GM18951 (cell line): ENCODE measurements around the gene C12orf75.
A peak's percentile ranks its signal among the peaks of the same experiment; 100 is the strongest.

Experiments
- POLR2A ChIP-seq: IDR thresholded peaks from 4 replicates; pipeline ENCODE4 v1.6.1; 2011; ENCODE audit warnings: mild to moderate bottlenecking; ENCODE audit not compliant: insufficient read length, insufficient read depth; ENCODE audit errors: extremely low read depth
- in situ Hi-C: fragments of 300-500 bp; cut with MboI; formaldehyde crosslinking; loops from one replicate; pipeline ENCODE4 v1.12.0; 2022; ENCODE audit warnings: low sequenced_read_pairs, mixed read lengths, inconsistent platforms; ENCODE audit not compliant: unreplicated experiment

Gene C12orf75

DNA sequence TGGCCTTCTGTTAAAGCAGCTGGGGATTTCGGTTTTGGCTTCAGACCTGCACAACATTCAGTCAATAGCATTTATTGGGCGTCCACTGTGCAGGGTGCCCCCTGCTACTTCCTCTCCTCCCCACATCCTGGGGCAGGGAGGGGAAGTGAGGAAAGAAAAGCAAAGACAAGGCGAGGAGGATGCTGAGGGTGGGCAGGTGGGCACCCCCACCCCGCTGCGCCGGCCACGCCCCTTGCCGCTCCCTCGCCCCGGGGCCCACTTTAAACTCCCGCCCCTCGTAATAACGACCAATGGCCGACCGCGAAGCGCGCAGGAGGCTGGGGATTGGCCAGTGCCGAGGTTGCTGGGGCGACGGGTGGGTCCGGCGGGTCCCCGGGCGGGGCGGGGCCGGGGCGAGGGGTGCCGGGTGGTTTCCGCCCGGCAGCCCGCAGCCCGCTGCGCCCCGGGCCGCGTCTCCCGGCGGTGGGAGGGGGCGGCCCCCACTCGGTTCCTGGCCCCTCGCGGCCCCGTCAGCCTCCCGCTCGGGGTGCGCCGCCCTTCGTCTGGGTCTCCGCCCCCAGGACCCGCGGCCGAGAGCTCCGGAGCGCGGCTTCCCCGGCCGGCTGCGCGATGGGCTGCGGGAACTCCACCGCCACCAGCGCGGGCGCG lies at the start of gene C12orf75:
C12orf75 (plus strand) TSS at position 409 of the 648 bp plus-strand sequence; CDS start at position 610, 201 bp downstream.
- TF ChIP-seq POLR2A = peak; percentile 51
- in situ Hi-C loops = no loop called here

DNA sequence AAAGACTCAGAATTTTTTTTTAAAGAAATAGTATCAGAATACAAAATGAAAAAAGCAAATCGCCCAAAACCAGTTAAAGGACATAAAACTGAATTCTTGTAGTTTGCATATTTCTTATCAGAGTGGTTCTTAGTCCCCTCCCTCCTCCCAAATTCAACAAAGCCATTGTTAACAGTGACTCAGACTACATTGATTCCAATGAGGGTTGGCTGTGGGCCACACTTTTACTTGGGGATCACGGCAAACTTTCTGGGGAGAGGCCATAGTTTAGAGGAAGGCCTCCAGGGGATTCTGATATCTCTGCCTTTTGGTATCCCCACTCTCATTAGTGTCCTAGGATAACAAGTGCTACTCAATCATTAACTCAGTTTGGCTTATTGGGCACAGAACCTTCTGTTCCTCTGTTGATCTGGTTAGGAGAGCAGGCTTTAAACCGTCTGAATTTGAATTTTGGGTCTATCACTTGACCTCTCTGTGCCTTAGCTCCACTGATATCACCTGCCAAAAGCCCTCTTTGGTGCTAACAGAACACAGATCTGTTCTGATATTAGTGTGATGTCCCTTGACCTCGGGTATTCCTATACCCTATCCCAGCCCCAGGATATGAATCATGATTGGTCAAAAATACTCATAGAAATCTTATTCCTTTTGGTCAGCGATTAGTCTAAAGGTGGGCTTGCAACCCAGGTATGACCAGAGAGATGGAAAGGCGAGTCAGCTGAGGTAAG lies 49.4 kb upstream of the C12orf75 start:
- in situ Hi-C loops = no loop called here
- TF ChIP-seq POLR2A = no peak

DNA sequence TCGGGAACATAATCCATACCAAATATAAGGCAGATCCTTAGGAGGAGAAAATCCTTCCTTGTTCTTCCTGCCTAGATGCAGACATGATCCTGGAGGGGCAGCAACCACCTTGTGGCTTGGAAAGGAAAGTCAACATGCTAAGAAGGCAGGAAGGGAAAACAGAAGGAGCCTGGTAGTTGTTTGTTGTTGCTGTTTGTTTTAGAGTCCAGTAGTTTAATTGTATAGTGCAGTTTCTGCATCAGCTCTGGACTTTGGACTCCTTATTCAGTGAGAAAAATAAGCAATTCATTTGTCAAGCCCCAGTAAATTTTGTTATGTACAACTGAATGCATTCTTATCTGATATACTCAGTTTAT lies 48.8 kb upstream of the C12orf75 start:
- in situ Hi-C loops = no loop called here
- no peak for TF ChIP-seq POLR2A

GRCh38 chr12:105285378-105285777 lies 45.1 kb upstream of the C12orf75 start:
- no peak for TF ChIP-seq POLR2A
- in situ Hi-C loops = no loop called here

- no peak for TF ChIP-seq POLR2A
- in situ Hi-C loops = no loop called here
Measured at GRCh38 chr12:105287408-105287807, 43.1 kb upstream of the C12orf75 start.

GRCh38 chr12:105288311-105288996 lies 42.0 kb upstream of the C12orf75 start:
- no peak for TF ChIP-seq POLR2A
- in situ Hi-C loops = no loop called here

- in situ Hi-C loops = no loop called here
- no peak for TF ChIP-seq POLR2A
Measured at GRCh38 chr12:105289114-105289904, 41.2 kb upstream of the C12orf75 start.

- in situ Hi-C loops = no loop called here
- TF ChIP-seq POLR2A = no peak
Measured at GRCh38 chr12:105291531-105291930, 39.0 kb upstream of the C12orf75 start.

- in situ Hi-C loops = no loop called here
- no peak for TF ChIP-seq POLR2A
Measured at GRCh38 chr12:105292705-105293104, 37.8 kb upstream of the C12orf75 start.

- in situ Hi-C loops = no loop called here
- TF ChIP-seq POLR2A = no peak
Measured at GRCh38 chr12:105293187-105293586, 37.3 kb upstream of the C12orf75 start.

DNA sequence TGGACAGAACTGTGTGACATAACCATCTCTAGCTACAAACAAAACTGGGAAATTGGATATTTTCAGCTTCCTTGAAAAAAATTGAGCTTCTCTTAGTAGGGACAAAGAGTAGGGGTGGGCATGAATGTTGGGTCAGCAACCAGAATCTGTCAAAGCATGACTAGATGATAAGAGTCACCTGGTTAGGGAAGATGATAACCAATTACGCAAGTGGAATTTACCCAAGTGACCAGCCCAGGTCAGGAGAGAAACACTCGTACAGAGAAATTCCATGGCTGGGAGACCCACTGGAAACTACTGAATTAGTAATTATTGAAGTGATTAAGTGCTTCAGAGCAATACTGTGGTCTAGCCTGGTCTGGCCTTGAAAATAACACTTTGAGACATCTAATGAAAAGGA lies 36.3 kb upstream of the C12orf75 start:
- in situ Hi-C loops = no loop called here
- no peak for TF ChIP-seq POLR2A

GRCh38 chr12:105294886-105295479 lies 35.5 kb upstream of the C12orf75 start:
- TF ChIP-seq POLR2A = no peak
- in situ Hi-C loops = no loop called here
